Endothelial cell of umbilical vein (primary cell): ENCODE results near the gene TXNL4B. TPM values are rescaled to one million over a fixed set of nuclear protein-coding genes. Genes with fewer than 3 reads are reported as not detected.

Source experiments
- BruUV-seq: library from RNA; stranded (reverse); fragments of 400-500 nt; replicated peaks from 2 replicates; lab custom pipeline; 2021; lab: Mats Ljungman, UMichigan
- CTCF ChIA-PET: fragments of 300-600, 350-600 bp; sonication (Branson Sonifier 250); formaldehyde crosslinking; loops from one replicate; lab custom pipeline; 2021; ENCODE audit warnings: antibody characterized with exemption, inconsistent platforms; lab: Charles Lee
- POLR2A ChIA-PET: fragments of 300-600, 350-600 bp; sonication (Branson Sonifier 250); formaldehyde crosslinking; loops from one replicate; lab custom pipeline; 2021; ENCODE audit warnings: antibody characterized with exemption, inconsistent platforms; lab: Charles Lee
- DNase-seq: peaks from one replicate; pipeline ENCODE4 v3.0.0-alpha.2; 2011; ENCODE audit warnings: low read depth, low spot score
- FAIRE-seq: peaks from 2 replicates; lab custom pipeline; 2011; peaks lifted over from hg19 to GRCh38; lab: Jason Lieb, UNC
- H2AFZ ChIP-seq: 2 replicates; pipeline ENCODE4 v1.6.0; 2012; ENCODE audit warnings: low read depth, low read length, control low read depth, inconsistent platforms
- H3K27ac ChIP-seq: 2 replicates; pipeline ENCODE4 v1.5.1; 2011; ENCODE audit warnings: low read depth, mild to moderate bottlenecking, control low read depth, low read length, moderate library complexity; ENCODE audit not compliant: insufficient read depth
- H3K27me3 ChIP-seq, 2 experiments: 2 replicates each; pipeline versions ENCODE4 v1.6.0 to v1.6.1; 2011; ENCODE audit warnings: low read length in 2 of 2, mixed read lengths in 1 of 2; ENCODE audit not compliant: control insufficient read depth in 2 of 2, insufficient read depth in 2 of 2
- H3K36me3 ChIP-seq, 2 experiments: 2 replicates in 1 of 2; 3 replicates in 1 of 2; pipeline ENCODE4 v1.5.1; 2011; ENCODE audit warnings: low read length in 2 of 2, mild to moderate bottlenecking in 1 of 2, moderate library complexity in 1 of 2; ENCODE audit not compliant: control insufficient read depth in 2 of 2, insufficient read depth in 2 of 2; ENCODE audit errors: extremely low read depth in 1 of 2
- H3K4me1 ChIP-seq: 3 replicates; pipeline ENCODE4 v1.5.1; 2011; ENCODE audit warnings: mild to moderate bottlenecking, low read length; ENCODE audit not compliant: control insufficient read depth, insufficient read depth; ENCODE audit errors: extremely low read depth
- H3K4me2 ChIP-seq: 2 replicates; pipeline ENCODE4 v1.6.1; 2011; ENCODE audit warnings: low read length, control low read depth, mixed read lengths; ENCODE audit not compliant: insufficient read depth
- H3K4me3 ChIP-seq, 3 experiments: fragments of 200-600 bp in 1 of 3; sonication (generic), shearing (Covaris generic) in 1 of 3; replicated peaks in 1 of 3; 2 replicates each; pipeline ENCODE4 v1.5.1; 2011 to 2016; ENCODE audit warnings: control low read depth in 3 of 3, low read length in 3 of 3, mild to moderate bottlenecking in 2 of 3, inconsistent platforms in 1 of 3, low read depth in 1 of 3, moderate library complexity in 1 of 3; ENCODE audit not compliant: insufficient read depth in 1 of 3
- H3K79me2 ChIP-seq: 2 replicates; pipeline ENCODE4 v1.6.0; 2012; ENCODE audit warnings: low read length, inconsistent platforms; ENCODE audit not compliant: control insufficient read depth, insufficient read depth
- H3K9ac ChIP-seq: replicated peaks from 2 replicates; pipeline ENCODE3; 2011; ENCODE audit warnings: low read length, control low read depth; ENCODE audit not compliant: insufficient read depth; ENCODE audit errors: extremely low read depth
- H3K9me1 ChIP-seq: replicated peaks from 3 replicates; pipeline ENCODE4 v1.6.0; 2011; ENCODE audit warnings: mild to moderate bottlenecking, low read length; ENCODE audit not compliant: control insufficient read depth, insufficient read depth; ENCODE audit errors: extremely low read depth
- H3K9me3 ChIP-seq: replicated peaks from 2 replicates; pipeline ENCODE4 v1.5.1; 2012; ENCODE audit warnings: low read length, inconsistent platforms; ENCODE audit not compliant: control insufficient read depth, insufficient read depth
- H4K20me1 ChIP-seq: replicated peaks from 2 replicates; pipeline ENCODE3; 2011; ENCODE audit warnings: mild to moderate bottlenecking, low read length; ENCODE audit not compliant: control insufficient read depth, insufficient read depth; ENCODE audit errors: extremely low read depth
- CTCF ChIP-seq, 2 donors: IDR thresholded peaks; 1 replicate in 1 of 2; 2 replicates in 1 of 2; pipeline ENCODE4 v1.5.1; 2011; ENCODE audit warnings: low read length in 2 of 2, mild to moderate bottlenecking in 2 of 2, moderate library complexity in 2 of 2, control low read depth in 1 of 2, inconsistent platforms in 1 of 2, low read depth in 1 of 2; ENCODE audit not compliant: insufficient read depth in 1 of 2; ENCODE audit errors: extremely low read depth in 1 of 2
- EZH2 ChIP-seq: IDR thresholded peaks from 2 replicates; pipeline ENCODE4 v1.6.1; 2012; ENCODE audit warnings: borderline replicate concordance, low read depth, mild to moderate bottlenecking, moderate library complexity, low read length, inconsistent platforms; ENCODE audit not compliant: severe bottlenecking
- FOS ChIP-seq: IDR thresholded peaks from 2 replicates; pipeline ENCODE4 v1.6.1; 2011; ENCODE audit warnings: mild to moderate bottlenecking, low read length, moderate library complexity, borderline replicate concordance; ENCODE audit not compliant: insufficient read depth
- GATA2 ChIP-seq: IDR thresholded peaks from 2 replicates; pipeline ENCODE4 v1.7.0; 2011; ENCODE audit warnings: low read depth, mild to moderate bottlenecking, moderate library complexity, mixed read lengths, low read length; ENCODE audit not compliant: insufficient read length, insufficient read depth
- JUN ChIP-seq: IDR thresholded peaks from 2 replicates; pipeline ENCODE4 v1.6.1; 2011; ENCODE audit warnings: borderline replicate concordance, low read depth; ENCODE audit not compliant: insufficient read length, insufficient read depth
- MYC ChIP-seq: IDR thresholded peaks from one replicate; pipeline ENCODE4 v1.6.1; 2011; ENCODE audit warnings: mild to moderate bottlenecking, low read depth, low read length
- POLR2A ChIP-seq: IDR thresholded peaks from 2 replicates; pipeline ENCODE4 v1.6.1; 2012; ENCODE audit warnings: low read depth, mild to moderate bottlenecking, control low read depth, low read length
- POLR2AphosphoS5 ChIP-seq: IDR thresholded peaks from 2 replicates; pipeline ENCODE4 v1.6.1; 2012; ENCODE audit warnings: low read depth, mild to moderate bottlenecking, control low read depth, low read length, moderate library complexity; ENCODE audit not compliant: insufficient read depth
- dilution Hi-C: fragments of 300-500 bp; cut with MboI; formaldehyde crosslinking; loops from one replicate; pipeline ENCODE4 v1.15.0; 2019; ENCODE audit warnings: low sequenced_read_pairs; ENCODE audit not compliant: extremely low pct_ligation_motif_present
- intact Hi-C: fragments of 100-400 bp; cut with micrococcal nuclease; formaldehyde crosslinking; loops from one replicate; pipeline ENCODE4 v1.10.0; 2022
- polyA plus RNA-seq, 4 experiments: library from polyadenylated mRNA; depleted of rRNA in 3 of 4; stranded (reverse) in 3 of 4; unstranded in 1 of 4; fragments of >200 nt; gene quantifications; 2 replicates each; pipeline versions ENCODE4 v1.2.1 to v1.2.3, GENCODE V29; 2011 to 2012; ENCODE audit warnings: missing spikeins in 1 of 4
- total RNA-seq: library from RNA; stranded (reverse); gene quantifications from 2 replicates; pipeline ENCODE4 v1.2.3, GENCODE V29; 2021
- TF ChIP-seq, protein P1 (sequence below): IDR thresholded peaks from 2 replicates; pipeline ENCODE4 v1.6.1; 2011; ENCODE audit not compliant: insufficient read depth, insufficient read length

The TXNL4B gene
- total and polyA plus RNA-seq, 2 donors (not counting 3 experiments of a cell fraction or from before 2014, with no cell fraction given), result 10.0 to 12.7 TPM

DNA sequence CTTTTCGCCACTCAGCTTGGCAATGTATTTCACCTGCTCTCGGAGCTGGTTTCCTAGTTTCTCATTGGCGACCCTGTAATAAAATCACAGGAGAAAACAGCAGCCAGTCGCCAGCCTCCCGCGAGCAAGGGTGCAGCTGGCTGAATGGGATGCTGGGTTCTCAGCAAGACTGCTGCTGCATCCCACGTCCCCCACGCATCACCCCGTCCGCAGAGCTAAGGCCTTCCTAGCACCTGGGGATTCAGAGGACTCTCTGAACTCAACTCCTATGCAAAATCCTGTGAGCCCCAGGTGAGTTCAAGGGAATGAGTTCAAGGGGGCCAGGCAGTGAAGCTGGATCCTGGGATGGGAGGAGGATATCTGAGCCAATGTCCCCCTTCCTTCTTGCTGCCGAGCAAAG lies 29.5 kb upstream of the TXNL4B start:
- CTCF ChIA-PET, result interaction anchor here (1.5 to 3.1 kb wide), 3 partner anchors 344 to 1834 kb away, joined by 6 to 49 read pairs (median 28); no protein-coding TSS in a partner anchor
- no TSS peak for BruUV-seq
- Histone ChIP-seq H2AFZ (no peak overlapping the region), H3K27ac (no peak overlapping the region), H3K9me3 (no peaks in the 10 kb centered on the region), H3K79me2 (no peaks in the 10 kb centered on the region), H3K27me3 (no peaks in the 10 kb centered on the region), H3K4me2 (no peak overlapping the region), H3K4me3 (no peak overlapping the region), H3K36me3 (no peaks in the 10 kb centered on the region), H3K4me1 (peaks cover 3% of the 10 kb centered on the region), H3K9ac (no peak overlapping the region), H3K9me1 (no peaks in the 10 kb centered on the region), H4K20me1 (no peaks in the 10 kb centered on the region)
- FAIRE-seq (no peak), DNase-seq (no peak)
- POLR2A ChIA-PET, result no interaction called here
- intact Hi-C loops (loop anchor here (10.0 kb wide), 1 partner anchor 1912 kb away; no protein-coding TSS in a partner anchor), dilution Hi-C loops (no loop called here)
- TF ChIP-seq GATA2 (no peak), EZH2 (no peak), CTCF (IDR thresholded peaks at IDR 0.05; ENCODE audit: extremely low read depth in 1 of 2, insufficient read depth in 1 of 2, low read depth in 1 of 2, low read length in 2 of 2) (no peak), JUN (no peak), POLR2A (no peak), POLR2AphosphoS5 (no peak), MYC (no peak), FOS (no peak)
- TF ChIP-seq, protein P1, sequence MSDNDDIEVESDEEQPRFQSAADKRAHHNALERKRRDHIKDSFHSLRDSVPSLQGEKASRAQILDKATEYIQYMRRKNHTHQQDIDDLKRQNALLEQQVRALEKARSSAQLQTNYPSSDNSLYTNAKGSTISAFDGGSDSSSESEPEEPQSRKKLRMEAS, result no peak
